NCI-H69 (cell line): ENCODE results near the gene TBL3.

Experiments used
- DNase-seq: peaks from one replicate; lab custom pipeline; 2025; lab: John Stamatoyannopoulos, UW

The TBL3 gene

GRCh38 chr16:1982991-1983543, 11.2 kb downstream of the TBL3 start:
- no peak for DNase-seq

DNA sequence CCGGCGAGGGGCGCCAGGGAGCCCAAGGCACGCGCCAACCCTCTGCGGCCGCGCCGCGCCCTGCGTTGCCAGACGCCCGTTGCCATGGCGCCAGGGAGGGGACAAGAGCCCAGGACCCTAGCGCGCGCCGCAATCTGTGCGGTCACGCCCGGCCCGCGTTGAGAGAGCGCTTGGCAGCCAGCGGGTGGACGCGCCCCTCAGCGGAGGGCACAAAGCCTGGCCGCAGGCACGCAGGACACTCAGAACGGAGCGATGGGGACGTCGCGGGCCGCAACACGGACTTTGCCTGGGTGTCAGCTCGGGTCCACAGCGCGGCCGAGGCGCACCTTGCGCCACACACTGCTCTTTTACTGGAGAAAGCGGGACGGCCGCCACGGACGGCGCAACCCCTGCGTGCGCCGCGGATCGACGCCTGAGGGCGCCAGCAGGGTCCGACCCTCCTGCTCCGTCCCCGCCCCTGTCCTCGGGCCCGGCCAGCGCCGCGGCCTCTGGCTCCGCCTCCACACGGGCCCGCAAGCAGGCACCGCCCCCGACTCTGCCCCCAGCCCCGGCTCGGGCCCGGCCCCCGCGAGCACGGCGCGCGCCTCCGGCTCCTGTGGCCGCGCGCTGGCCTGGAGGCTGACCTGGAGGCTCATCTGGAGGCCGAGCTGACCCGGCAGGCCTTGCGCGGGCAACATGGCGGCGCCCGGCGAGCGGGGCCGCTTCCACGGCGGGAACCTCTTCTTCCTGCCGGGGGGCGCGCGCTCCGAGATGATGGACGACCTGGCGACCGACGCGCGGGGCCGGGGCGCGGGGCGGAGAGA, 11.9 kb downstream of the TBL3 start, which contains the start of gene GFER:
TSS of gene GFER (plus strand) at position 650 of the 803 bp plus-strand sequence. CDS start at position 676, 26 bp downstream.
- peak; percentile 98 for DNase-seq

- DNase-seq: peak; percentile 74
Measured at GRCh38 chr16:1984347-1985225, 12.7 kb downstream of the TBL3 start.

GRCh38 chr16:1985466-1986150, 13.8 kb downstream of the TBL3 start:
- no peak for DNase-seq

GRCh38 chr16:1987198-1987597, 15.3 kb downstream of the TBL3 start:
- no peak for DNase-seq

GRCh38 chr16:1989209-1990100, 17.6 kb downstream of the TBL3 start, which contains the start of gene SYNGR3:
Gene SYNGR3 (plus strand): TSS chr16:1989970. CDS start chr16:1990103, 133 bp downstream.
- peak; percentile 90 for DNase-seq

DNA sequence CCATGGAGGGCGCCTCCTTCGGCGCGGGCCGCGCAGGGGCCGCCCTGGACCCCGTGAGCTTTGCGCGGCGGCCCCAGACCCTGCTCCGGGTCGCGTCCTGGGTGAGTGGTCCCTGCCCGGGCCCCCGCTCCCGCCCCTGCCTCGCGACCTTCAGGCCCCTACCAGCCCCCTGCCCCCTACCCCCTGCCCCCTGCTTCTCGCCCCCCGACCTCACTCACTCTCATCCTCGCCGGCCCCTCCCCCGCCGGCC, 18.2 kb downstream of the TBL3 start:
- no peak for DNase-seq

- peak; percentile 83 for DNase-seq
Measured at GRCh38 chr16:1990351-1991134, 18.7 kb downstream of the TBL3 start.

GRCh38 chr16:1991135-1991551, 19.3 kb downstream of the TBL3 start:
- DNase-seq: peak; percentile 36

- DNase-seq: no peak
Measured at GRCh38 chr16:1991588-1991947, 19.7 kb downstream of the TBL3 start.

- DNase-seq: peak; percentile 49
Measured at GRCh38 chr16:1991948-1992703, 20.3 kb downstream of the TBL3 start.

GRCh38 chr16:1992704-1993317, 21.0 kb downstream of the TBL3 start:
- DNase-seq: no peak

- DNase-seq: peak; percentile 35
Measured at GRCh38 chr16:1993731-1994131, 21.9 kb downstream of the TBL3 start.

GRCh38 chr16:1997494-1998359, 25.9 kb downstream of the TBL3 start:
- no peak for DNase-seq

GRCh38 chr16:1998360-1998835, 26.5 kb downstream of the TBL3 start:
- DNase-seq: no peak

DNA sequence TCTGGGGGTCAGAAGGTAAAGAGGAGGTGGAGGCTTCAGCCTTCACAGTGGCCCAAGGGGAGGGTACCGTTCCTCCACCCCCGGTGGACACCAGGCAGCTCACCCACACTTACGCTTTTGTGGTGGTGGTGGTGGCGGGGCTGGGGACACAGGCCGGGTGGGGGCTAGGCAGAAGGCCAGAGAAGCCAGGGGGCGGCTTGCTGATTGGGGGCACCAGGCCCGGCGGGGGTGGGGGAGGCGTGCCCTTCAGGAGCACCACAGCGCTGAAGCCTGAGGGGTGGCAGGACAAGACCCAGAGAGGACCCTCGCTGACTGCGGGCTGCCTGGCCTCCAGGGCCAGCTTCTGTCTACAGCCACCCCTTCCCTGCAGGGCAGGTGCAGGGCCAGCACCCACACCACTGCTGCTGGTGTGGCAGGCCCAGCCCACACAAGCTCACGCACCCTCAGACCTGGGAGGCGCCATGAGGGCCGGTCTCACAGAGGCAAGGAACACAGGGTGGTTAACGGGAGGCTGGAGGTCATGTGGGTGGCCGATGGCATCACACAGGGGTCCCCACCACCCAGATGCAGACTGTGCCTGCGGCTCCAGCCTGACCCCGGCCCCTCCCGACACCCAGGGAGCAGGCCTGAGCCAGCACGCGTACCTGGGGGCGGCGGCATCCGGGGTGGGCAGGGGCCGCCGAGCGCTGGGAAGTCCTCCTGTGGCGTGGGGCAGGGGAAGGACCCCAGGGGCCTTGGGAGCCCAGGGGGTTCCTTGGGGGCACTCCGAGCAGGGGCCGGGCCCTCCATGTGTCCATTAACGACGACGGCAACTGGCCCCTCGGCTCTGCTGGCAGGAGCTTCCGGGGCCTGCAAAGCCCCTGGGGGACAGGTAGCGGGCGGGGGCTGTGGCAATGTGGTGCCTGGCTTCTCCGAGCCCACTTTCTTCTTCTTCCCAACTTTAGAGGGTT, 27.3 kb downstream of the TBL3 start:
- DNase-seq: no peak
